Measurements from ENCODE around the gene AGPAT1. TPM values are rescaled to one million over a fixed set of nuclear protein-coding genes. Genes with fewer than 3 reads are reported as not detected.
"Not testable (repeated sequence)": the region's sequence is repeated elsewhere in the genome, so short reads cannot be mapped to it uniquely, and the experiment has no call there.

AGPAT1 gene
- polyA plus RNA-seq, 1 donor (not counting 4 experiments of a cell fraction or from before 2014, with no cell fraction given), result 46.4 TPM

DNA sequence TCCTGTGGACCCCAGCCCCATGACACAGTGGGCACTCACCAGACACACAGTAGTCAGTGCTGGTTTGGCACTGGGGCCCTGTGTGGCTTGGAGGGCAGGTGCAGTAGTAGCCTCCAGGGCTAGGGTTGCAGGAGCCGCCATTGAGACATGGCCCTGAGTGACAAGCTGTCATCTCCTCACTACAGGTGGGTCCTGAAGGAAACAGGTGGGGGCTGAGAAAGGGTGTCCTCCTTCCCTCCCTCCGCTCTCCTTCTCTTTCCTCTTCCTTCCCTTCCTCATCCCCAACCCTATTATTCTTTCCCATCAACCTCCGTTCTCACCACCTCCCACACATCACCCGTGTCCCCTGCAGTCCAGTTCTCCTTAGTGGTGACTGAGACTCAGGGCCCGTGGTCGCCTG is 37.8 kb upstream of the AGPAT1 start:
- H3K27me3 ChIP-seq (ENCODE audit: control insufficient read depth, extremely low read depth, insufficient read depth, low read length), result peaks cover 5% of the 10 kb centered on the region
- H3K9me3 ChIP-seq (ENCODE audit: control insufficient read depth, low read depth, low read length), result no peaks in the 10 kb centered on the region
- dilution Hi-C loops (cut with MboI; ENCODE audit: extremely low pct_ligation_motif_present, low sequenced_read_pairs), result no loop called here

DNA sequence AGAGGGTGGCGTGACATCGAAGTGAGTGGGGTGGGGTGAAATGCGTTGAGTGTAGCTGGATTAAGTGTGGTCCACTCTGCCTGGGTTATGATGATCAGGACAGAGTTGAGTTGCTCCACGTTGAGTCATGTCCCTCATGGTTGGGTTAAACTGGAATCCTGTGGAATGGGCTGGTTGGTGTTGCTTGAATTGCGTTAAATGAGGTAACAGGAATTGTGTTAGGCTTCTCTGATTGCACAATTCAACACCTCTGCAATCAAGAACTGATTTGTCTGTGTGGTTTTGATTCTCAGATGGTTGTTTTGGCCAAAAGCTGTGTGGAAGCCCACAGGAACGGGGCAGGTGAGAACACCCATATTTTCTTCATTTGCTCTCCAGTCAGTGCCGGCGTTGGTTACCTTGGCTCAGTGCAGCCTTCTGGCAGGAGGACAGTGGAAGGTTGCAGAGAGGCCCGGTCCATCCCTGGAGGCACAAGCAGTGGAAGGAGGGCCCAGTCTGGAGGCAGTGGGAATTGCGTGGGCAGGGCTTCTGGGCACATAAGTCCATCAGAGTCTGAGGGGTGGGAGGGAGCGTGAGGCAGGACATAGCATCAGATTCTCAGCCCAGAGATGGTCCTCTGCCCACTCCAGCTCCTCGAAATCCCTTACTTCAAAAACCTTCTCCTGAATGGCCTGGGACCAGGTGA is 36.3 kb upstream of the AGPAT1 start:
- no peak for FAIRE-seq
- Histone ChIP-seq H3K4me3 (ENCODE audit: control insufficient read depth in 2 of 3, extremely low read depth in 1 of 3, insufficient read depth in 2 of 3, low read depth in 1 of 3, low read length in 3 of 3) (no peak overlapping the region), H3K9me1 (ENCODE audit: control insufficient read depth, extremely low read depth, insufficient read depth, low read length) (no peaks in the 10 kb centered on the region), H3K79me2 (ENCODE audit: control insufficient read depth, insufficient read depth, low read length) (no peaks in the 10 kb centered on the region), H3K4me1 (ENCODE audit: control insufficient read depth, extremely low read depth, insufficient read depth, low read length) (no peaks in the 10 kb centered on the region), H2AFZ (ENCODE audit: control insufficient read depth, low read length) (no peak overlapping the region), H3K27me3 (ENCODE audit: control insufficient read depth, extremely low read depth, insufficient read depth, low read length) (no peaks in the 10 kb centered on the region), H3K4me2 (ENCODE audit: control insufficient read depth, extremely low read depth, insufficient read depth, low read depth, low read length) (no peak overlapping the region), H3K9ac (ENCODE audit: control insufficient read depth, extremely low read depth, insufficient read depth, low read length) (no peak overlapping the region), H4K20me1 (ENCODE audit: control insufficient read depth, extremely low read depth, insufficient read depth, low read length) (no peaks in the 10 kb centered on the region), H3K9me3 (ENCODE audit: control insufficient read depth, low read depth, low read length) (no peaks in the 10 kb centered on the region), H3K27ac (ENCODE audit: control insufficient read depth, insufficient read depth, low read length) (no peak overlapping the region), H3K36me3 (ENCODE audit: control insufficient read depth in 2 of 2, extremely low read depth in 1 of 2, insufficient read depth in 2 of 2, low read length in 2 of 2) (no peaks in the 10 kb centered on the region)
- DNase-seq (ENCODE audit: low read depth, low spot score), result no peak
- dilution Hi-C loops (cut with MboI; ENCODE audit: extremely low pct_ligation_motif_present, low sequenced_read_pairs), result no loop called here
- TF ChIP-seq EZH2 (IDR thresholded peaks at IDR 0.05; ENCODE audit: low read length), result no peak
- TF ChIP-seq, protein P1, sequence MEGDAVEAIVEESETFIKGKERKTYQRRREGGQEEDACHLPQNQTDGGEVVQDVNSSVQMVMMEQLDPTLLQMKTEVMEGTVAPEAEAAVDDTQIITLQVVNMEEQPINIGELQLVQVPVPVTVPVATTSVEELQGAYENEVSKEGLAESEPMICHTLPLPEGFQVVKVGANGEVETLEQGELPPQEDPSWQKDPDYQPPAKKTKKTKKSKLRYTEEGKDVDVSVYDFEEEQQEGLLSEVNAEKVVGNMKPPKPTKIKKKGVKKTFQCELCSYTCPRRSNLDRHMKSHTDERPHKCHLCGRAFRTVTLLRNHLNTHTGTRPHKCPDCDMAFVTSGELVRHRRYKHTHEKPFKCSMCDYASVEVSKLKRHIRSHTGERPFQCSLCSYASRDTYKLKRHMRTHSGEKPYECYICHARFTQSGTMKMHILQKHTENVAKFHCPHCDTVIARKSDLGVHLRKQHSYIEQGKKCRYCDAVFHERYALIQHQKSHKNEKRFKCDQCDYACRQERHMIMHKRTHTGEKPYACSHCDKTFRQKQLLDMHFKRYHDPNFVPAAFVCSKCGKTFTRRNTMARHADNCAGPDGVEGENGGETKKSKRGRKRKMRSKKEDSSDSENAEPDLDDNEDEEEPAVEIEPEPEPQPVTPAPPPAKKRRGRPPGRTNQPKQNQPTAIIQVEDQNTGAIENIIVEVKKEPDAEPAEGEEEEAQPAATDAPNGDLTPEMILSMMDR (optimal IDR thresholded peaks at IDR 0.05 in 1 of 3, IDR thresholded peaks at IDR 0.05 in 1 of 3, conservative IDR thresholded peaks at IDR 0.05 in 1 of 3; ENCODE audit: extremely low read depth in 1 of 3, insufficient read depth in 2 of 3, low read length in 3 of 3), result no peak

More for the DNA sequence above, 37.8 kb upstream of the AGPAT1 start:
- Histone ChIP-seq H2AFZ (ENCODE audit: control insufficient read depth, low read length) (no peak overlapping the region), H3K4me3 (ENCODE audit: control insufficient read depth in 2 of 3, extremely low read depth in 1 of 3, insufficient read depth in 2 of 3, low read depth in 1 of 3, low read length in 3 of 3) (no peak overlapping the region), H3K4me1 (ENCODE audit: control insufficient read depth, extremely low read depth, insufficient read depth, low read length) (no peaks in the 10 kb centered on the region), H3K36me3 (ENCODE audit: control insufficient read depth in 2 of 2, extremely low read depth in 1 of 2, insufficient read depth in 2 of 2, low read length in 2 of 2) (no peaks in the 10 kb centered on the region), H3K79me2 (ENCODE audit: control insufficient read depth, insufficient read depth, low read length) (no peaks in the 10 kb centered on the region), H3K9me1 (ENCODE audit: control insufficient read depth, extremely low read depth, insufficient read depth, low read length) (no peaks in the 10 kb centered on the region), H3K4me2 (ENCODE audit: control insufficient read depth, extremely low read depth, insufficient read depth, low read depth, low read length) (no peak overlapping the region), H3K9ac (ENCODE audit: control insufficient read depth, extremely low read depth, insufficient read depth, low read length) (no peak overlapping the region), H4K20me1 (ENCODE audit: control insufficient read depth, extremely low read depth, insufficient read depth, low read length) (no peaks in the 10 kb centered on the region), H3K27ac (ENCODE audit: control insufficient read depth, insufficient read depth, low read length) (no peak overlapping the region)
- DNase-seq (ENCODE audit: low read depth, low spot score) (no peak), FAIRE-seq (no peak)
- TF ChIP-seq, protein P1 (optimal IDR thresholded peaks at IDR 0.05 in 1 of 3, IDR thresholded peaks at IDR 0.05 in 1 of 3, conservative IDR thresholded peaks at IDR 0.05 in 1 of 3; ENCODE audit: extremely low read depth in 1 of 3, insufficient read depth in 2 of 3, low read length in 3 of 3), result no peak
- TF ChIP-seq EZH2 (IDR thresholded peaks at IDR 0.05; ENCODE audit: low read length), result no peak

- H3K9me1 ChIP-seq (ENCODE audit: control insufficient read depth, extremely low read depth, insufficient read depth, low read length); H3K79me2 ChIP-seq (ENCODE audit: control insufficient read depth, insufficient read depth, low read length); dilution Hi-C loops (cut with MboI; ENCODE audit: extremely low pct_ligation_motif_present, low sequenced_read_pairs); H3K27ac ChIP-seq (ENCODE audit: control insufficient read depth, insufficient read depth, low read length); H2AFZ ChIP-seq (ENCODE audit: control insufficient read depth, low read length); H3K4me2 ChIP-seq (ENCODE audit: control insufficient read depth, extremely low read depth, insufficient read depth, low read depth, low read length); H3K36me3 ChIP-seq (ENCODE audit: control insufficient read depth in 2 of 2, extremely low read depth in 1 of 2, insufficient read depth in 2 of 2, low read length in 2 of 2); H3K4me3 ChIP-seq (ENCODE audit: control insufficient read depth in 2 of 3, extremely low read depth in 1 of 3, insufficient read depth in 2 of 3, low read depth in 1 of 3, low read length in 3 of 3); H3K4me1 ChIP-seq (ENCODE audit: control insufficient read depth, extremely low read depth, insufficient read depth, low read length); DNase-seq (ENCODE audit: low read depth, low spot score); H3K27me3 ChIP-seq (ENCODE audit: control insufficient read depth, extremely low read depth, insufficient read depth, low read length); H4K20me1 ChIP-seq (ENCODE audit: control insufficient read depth, extremely low read depth, insufficient read depth, low read length); H3K9ac ChIP-seq (ENCODE audit: control insufficient read depth, extremely low read depth, insufficient read depth, low read length); FAIRE-seq; H3K9me3 ChIP-seq (ENCODE audit: control insufficient read depth, low read depth, low read length): not testable (repeated sequence)
Measured at GRCh38 chr6:32211432-32211831, 35.5 kb upstream of the AGPAT1 start.

Measured in keratinocyte (primary cell).